Activated CD4-positive, alpha-beta T cell treated with anti-CD3 and anti-CD28 coated beads, Interleukin-2, amount 50 U/mL, for 4 hours (primary cell): ENCODE results near the gene KCTD11.
"Not testable (repeated sequence)": the region's sequence is repeated elsewhere in the genome, so short reads cannot be mapped to it uniquely, and the experiment has no call there.

Experiments
- DNase-seq, 2 experiments: peaks; one replicate each; pipeline ENCODE4 v3.0.0-alpha.2; 2020

Gene KCTD11

DNA sequence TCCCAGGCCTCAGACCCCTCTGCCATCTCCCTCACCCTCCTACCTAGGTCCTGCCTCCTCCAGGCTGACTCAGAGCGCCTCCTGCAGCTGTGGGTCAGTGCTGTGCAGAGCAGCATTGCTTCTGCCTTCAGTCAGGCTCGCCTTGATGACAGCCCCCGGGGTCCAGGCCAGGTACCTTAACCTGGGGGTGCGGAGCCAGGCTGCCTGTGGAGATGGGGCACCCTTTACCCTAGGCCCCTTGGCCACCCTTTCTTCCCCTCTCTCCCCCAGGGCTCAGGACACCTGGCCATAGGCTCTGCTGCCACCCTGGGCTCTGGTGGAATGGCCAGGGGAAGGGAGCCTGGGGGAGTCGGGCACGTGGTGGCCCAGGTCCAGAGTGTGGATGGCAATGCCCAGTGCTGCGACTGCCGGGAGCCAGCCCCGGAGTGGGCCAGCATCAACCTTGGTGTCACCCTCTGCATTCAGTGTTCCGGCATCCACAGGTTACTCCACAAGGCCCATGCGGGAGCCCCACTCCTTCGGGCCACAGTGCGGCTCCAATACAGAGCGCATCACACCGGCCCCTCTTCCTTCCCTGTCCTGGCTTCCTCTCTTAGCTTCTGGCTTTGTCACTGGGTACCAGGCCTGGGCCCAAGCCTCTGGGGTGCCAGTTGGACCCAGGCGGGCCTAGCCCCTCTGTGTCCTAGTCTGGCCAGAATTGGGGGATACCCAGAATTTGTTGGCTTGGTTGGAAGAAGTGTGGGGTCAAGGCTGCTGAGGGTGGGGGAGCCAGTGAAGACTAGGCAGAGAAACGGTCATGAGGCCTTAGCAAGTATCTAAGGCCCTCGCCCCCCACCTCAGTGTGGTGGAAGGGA is 5.0 kb upstream of the KCTD11 start:
- DNase-seq = no peak

- DNase-seq = no peak
Observed at GRCh38 chr17:7347630-7348477, 4.1 kb upstream of the KCTD11 start.

- no peak for DNase-seq
Observed at GRCh38 chr17:7348478-7349242, 3.3 kb upstream of the KCTD11 start.

DNA sequence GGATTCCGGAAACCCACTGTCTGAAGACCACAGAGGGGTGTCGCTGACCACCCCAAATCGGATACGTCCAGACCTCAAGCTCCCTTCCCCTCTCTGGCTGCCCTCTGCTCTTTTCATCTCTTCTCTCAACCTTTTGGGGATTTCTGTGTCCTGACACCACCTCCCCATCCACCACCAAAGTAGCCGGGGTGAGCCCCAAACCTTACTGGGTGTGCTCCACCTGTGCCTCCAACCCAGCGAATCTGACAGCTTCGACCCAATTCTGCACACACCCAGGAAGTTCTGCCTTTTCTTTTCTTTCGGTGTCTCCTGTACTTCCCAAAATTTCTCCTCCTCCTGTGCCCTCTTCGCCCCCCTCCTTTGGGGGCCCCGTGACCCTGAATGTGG is 534 bp downstream of the KCTD11 start:
- DNase-seq = no peak

DNA sequence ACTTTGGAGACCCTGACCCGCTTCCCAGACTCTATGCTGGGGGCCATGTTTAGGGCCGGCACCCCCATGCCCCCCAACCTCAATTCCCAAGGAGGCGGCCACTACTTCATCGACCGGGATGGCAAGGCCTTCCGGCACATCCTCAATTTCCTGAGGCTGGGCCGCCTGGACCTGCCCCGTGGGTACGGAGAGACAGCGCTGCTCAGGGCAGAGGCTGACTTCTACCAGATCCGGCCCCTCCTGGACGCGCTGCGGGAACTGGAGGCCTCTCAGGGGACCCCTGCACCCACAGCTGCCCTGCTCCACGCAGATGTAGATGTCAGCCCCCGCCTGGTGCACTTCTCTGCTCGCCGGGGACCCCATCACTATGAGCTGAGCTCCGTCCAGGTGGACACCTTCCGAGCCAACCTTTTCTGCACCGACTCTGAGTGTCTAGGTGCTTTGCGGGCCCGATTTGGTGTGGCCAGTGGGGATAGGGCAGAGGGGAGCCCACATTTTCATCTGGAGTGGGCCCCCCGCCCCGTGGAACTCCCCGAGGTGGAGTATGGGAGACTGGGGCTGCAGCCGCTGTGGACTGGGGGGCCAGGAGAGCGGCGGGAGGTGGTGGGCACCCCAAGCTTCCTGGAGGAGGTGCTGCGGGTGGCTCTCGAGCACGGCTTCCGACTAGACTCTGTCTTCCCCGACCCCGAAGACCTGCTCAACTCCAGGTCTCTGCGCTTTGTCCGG is 1.1 kb downstream of the KCTD11 start:
- DNase-seq = no peak

DNA sequence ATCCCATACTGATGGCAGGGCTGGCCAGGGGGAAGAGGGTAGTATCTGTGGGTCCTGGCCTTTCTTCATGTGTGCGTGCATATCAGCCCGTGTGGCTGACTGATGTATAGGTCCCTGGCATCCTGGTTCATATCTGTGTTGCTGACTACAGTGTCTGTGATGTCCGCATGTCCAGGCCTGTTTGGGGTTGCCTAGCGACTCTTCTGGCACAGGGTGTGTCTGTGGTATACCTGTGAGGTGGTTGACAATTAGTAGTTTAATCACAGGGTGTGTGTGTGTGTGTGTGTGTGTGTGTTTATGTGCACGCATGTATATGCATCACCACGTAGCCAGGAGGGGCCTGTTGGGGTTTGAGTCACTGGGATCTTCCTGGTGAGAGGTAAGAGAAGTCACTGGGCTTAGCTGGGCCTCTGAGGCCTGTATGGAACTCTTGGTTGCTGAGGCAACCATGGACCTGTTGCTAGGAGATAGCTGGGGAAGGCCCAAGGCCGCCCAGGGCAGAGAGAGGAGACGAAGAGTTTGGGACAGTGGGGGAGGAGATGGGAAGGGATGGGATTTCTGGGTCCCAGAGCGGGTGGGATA is 2.4 kb downstream of the KCTD11 start:
- DNase-seq = no peak

DNA sequence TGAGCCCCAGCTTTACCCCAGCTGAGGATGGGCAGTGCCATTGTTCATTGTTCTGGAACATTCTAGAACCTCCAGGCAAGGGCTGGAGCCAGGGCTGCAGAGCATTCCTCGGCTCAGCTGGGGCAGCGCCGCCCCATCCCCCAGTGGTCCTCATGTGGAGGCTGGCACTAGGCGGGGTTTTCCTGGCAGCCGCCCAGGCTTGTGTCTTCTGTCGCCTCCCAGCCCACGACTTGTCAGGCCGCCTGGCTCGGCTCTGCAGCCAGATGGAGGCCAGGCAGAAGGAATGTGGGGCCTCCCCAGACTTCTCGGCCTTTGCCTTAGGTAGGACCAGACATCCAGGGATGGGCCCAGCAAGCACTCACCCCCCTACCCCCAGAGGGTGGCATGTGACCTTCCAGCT is 3.1 kb downstream of the KCTD11 start, which contains the start of gene TMEM95:
Gene TMEM95, plus strand, starts transcription at position 104 of the 400 bp plus-strand sequence. Its CDS starts 49 bp downstream, at position 153.
- no peak for DNase-seq

- DNase-seq = no peak
Observed at GRCh38 chr17:7355573-7355972, 3.6 kb downstream of the KCTD11 start.

DNA sequence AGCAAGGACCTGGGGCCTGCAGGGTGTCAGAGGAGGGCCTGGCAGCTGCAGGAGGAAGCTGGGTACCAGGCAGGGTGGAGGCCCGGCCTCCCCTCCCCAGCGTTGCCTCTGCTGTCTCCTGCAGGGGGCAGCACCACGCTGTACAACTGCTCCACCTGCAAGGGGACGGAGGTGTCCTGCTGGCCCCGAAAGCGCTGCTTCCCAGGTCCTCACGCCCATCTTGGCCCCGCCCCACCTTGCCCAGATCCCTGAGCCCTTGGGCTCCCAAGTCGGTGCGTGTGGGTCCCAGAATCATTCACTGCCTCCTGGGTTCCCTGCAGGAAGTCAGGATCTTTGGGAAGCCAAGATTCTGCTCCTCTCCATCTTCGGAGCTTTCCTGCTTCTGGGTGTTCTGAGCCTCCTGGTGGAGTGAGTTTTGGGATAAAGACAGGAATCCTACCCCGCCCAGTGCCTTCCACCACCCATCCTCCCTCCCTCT is 4.1 kb downstream of the KCTD11 start:
- DNase-seq = peak; percentile 81 to 82

DNA sequence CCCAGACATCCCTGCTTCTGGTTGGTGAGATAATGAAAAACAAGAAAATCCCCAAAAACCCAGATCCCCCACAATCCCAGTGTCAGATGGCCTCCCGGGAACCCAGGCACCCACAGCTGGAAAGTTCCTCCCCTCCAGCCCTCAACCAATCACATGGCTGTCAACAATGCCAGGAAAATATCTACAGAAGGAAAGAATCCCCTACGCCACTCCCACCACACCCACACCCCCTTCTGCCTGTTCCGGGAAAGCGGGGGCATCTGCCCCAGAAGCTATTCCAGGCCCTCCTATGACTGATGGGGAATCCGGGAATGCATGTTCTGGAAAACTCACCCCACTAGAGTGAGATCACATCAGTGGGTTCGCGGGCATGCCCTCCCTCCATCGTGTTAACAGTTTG is 4.8 kb downstream of the KCTD11 start:
- DNase-seq = no peak

DNA sequence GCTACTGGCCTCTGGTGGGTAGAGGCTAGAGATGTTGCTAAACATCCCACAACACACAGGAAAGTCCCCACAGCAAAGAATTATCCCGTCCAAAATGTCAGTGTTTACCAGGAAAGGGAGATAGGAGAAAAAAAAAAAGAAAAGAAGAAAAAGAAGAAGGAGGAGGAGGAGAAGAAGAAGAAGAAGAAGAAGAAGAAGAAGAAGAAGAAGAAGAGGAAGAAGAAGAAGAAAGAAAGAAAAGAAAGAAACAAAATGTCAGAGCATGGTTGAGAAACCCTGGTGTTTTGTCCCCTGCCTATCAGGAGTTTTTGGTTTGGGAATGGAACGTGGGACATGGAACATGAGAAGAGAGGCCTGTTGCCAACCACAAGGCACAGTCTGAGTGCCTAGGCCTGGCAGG is 5.4 kb downstream of the KCTD11 start:
- DNase-seq = no peak

DNA sequence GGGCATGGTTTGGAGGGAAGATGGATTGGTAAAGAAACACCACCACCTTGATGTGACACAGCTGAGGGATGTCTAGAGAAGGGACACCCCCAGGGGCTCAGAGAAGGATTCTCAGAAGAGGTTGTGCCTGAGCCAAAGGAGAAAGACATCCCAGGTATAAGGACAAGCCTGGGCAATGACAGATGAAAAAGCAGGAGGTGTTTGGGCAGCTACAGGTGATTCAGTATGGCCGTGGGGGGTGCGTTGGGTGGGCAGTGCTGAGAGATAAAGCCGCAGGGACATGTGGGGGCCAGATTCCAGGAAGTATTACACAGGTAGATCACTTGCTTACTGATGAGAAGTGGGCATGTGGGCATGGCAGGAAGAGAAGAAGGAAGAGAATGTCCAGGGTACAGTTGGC is 9.9 kb downstream of the KCTD11 start:
- DNase-seq = no peak

DNA sequence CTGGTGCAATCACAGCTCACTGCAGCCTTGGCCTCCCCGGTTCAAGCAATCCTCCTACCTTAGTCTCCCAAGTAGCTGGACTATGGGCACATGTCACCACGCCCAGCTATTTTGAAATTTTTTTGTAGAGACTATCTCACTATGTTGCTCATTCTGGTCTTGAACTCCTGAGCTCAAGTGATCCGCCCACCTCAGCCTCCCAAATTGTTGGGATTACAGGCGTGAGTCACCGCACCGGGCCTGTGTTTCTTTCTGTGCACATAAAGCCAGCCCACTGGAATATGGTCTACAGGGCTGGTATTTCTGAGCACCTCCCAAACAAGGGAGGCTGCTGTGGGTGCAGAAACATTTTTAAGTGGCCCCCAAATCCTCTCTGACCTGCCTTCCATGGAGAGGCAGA is 11.3 kb downstream of the KCTD11 start:
- DNase-seq = no peak

- DNase-seq = not testable (repeated sequence)
Observed at GRCh38 chr17:7365963-7366362, 14.0 kb downstream of the KCTD11 start.

DNA sequence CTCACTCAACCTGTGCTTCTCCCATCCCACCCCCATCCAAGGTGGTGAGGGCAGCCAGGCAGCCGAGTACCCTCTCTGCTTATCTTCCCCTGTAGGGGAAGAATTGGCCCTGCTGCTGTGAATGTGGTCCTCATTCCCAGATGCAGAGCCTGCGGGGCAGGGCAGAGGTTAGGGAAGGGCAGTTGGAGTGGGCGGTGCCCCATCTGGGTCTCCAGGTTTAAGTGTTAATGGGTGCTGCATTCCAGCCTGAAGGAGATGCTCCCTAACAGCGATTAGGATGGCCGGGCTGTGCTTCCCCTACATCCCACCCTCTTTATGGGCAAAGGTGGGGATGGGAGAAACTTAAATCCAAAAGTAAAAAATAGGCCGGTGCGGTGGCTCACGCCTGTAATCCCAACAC is 15.1 kb downstream of the KCTD11 start:
- no peak for DNase-seq

DNA sequence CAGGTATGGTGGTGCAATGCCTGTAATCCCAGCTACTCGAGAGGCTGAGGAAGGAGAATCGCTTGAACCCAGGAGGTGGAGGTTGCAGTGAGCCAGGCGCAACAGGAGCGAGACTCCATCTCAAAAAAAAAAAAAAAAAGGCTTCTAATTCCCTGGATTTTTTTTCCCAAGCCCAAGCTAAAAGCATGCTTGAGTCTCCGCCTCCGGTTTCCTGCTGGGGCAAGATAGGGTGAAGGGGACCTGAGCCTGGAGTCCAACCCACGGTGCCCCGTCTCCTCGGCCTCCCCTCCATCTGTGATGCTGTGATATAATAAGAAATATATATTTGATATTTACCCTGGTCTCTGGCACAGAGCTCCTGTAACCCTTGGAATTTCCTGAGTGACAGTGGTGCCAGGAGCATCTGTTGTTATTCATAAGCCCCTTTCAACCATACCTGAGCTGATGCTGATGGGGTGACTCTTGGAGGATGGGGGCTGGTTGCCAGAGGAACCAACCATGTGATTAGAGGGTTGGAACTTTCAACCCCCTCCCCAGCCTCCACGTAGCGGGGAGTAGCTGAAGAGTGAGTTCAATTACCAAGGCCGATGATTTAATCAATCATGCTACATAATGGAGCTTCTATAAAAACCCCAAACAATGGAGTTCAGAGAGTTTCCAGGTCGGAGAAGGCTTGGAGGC is 16.1 kb downstream of the KCTD11 start:
- no peak for DNase-seq

DNA sequence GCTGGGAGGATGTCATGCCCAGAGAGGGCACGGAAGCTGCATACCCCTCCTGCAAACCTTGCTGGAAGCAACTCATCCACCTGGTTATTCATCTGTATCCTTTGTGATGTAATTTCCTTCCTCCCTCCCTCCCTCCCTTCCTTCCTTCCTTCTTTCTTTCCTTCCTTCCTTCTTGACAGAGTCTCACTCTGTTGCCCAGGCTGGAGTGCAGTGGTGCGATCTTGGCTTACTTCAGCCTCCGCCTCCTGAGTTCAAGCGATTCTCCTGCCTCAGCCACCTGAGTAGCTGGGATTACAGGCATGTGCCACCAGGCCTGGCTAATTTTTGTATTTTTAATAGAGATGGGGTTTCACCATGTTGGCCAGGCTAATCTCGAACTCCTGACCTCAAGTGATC is 16.6 kb downstream of the KCTD11 start:
- not testable (repeated sequence) for DNase-seq

GRCh38 chr17:7369825-7370224 is 17.9 kb downstream of the KCTD11 start:
- DNase-seq = no peak

DNA sequence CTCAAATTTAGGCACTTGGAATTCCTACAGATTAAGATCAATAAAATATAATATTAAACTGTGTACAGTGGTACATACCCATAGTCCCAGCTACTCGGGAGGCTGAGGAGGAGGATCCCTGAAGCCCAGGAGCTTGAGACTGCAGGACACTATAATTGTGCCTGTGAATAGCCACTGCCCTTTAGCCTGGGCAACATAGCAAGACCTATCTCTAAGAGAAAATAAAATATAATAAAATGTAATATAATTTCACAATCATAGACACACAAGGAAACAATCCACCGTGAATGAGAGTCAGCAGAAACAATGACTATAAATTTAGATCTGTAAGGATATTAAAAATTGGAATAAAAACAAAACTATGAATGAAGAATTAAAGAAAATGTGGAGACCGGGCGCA is 18.9 kb downstream of the KCTD11 start:
- no peak for DNase-seq

DNA sequence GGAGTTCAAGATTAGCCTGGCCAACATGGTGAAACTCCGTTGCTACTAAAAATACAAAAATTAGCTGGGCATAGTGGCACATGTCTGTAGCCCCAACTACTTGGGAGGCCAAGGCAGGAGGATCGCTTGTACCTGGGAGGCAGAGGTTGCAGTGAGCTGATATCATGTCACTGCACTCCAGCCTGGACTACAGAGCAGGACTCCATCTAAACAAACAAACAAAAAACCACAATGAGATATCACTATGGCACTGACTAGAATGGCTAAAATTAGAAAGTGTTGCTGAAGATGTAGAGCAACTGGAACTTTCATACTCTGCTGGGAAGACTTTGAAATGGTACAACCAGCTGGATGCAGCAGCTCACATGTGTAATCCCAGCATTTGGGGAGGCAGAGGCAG is 22.4 kb downstream of the KCTD11 start:
- DNase-seq = no peak

GRCh38 chr17:7379134-7379533 is 27.2 kb downstream of the KCTD11 start:
- DNase-seq = no peak
